OCI-LY7 (cell line): ENCODE measurements around the gene NAA10.

Experiments
- EZH2phosphoT487 ChIP-seq: fragments of 200-600 bp; sonication (generic); IDR thresholded peaks from 2 replicates; pipeline ENCODE4 v1.6.1; 2018; ENCODE audit warnings: low read depth, borderline replicate concordance, mild to moderate bottlenecking, mixed run types, antibody characterized with exemption, low read length, moderate library complexity, mixed read lengths
- TF ChIP-seq, protein P1 (sequence below): fragments of 200-600 bp; sonication (generic); conservative IDR thresholded peaks from 2 replicates; pipeline ENCODE4 v1.5.1; 2014; ENCODE audit warnings: mild to moderate bottlenecking, antibody characterized with exemption, low read length, moderate library complexity, mixed read lengths

DNA sequence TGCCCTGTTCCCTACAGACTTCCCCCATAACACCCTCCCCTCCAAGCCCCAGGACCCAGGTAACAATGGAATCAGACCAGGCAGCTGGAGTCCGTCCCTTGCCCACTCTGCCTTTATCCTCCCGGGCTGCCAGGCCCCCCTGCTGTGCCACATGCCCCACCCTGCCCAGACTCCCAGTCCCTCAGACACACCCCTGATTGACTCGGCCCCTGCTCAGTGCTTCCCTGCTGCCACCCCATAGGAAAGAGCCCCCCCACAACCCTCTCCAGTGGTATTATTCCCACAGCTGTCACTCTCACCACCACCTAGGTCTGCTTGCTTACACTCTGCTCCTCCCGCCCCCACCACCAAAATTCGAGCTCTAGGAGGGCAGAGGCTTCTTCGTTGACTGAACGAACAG lies 4.7 kb upstream of the NAA10 start:
- TF ChIP-seq, protein P1, sequence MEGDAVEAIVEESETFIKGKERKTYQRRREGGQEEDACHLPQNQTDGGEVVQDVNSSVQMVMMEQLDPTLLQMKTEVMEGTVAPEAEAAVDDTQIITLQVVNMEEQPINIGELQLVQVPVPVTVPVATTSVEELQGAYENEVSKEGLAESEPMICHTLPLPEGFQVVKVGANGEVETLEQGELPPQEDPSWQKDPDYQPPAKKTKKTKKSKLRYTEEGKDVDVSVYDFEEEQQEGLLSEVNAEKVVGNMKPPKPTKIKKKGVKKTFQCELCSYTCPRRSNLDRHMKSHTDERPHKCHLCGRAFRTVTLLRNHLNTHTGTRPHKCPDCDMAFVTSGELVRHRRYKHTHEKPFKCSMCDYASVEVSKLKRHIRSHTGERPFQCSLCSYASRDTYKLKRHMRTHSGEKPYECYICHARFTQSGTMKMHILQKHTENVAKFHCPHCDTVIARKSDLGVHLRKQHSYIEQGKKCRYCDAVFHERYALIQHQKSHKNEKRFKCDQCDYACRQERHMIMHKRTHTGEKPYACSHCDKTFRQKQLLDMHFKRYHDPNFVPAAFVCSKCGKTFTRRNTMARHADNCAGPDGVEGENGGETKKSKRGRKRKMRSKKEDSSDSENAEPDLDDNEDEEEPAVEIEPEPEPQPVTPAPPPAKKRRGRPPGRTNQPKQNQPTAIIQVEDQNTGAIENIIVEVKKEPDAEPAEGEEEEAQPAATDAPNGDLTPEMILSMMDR = no peak
- no peak for TF ChIP-seq EZH2phosphoT487
